ENCODE measurements around the gene PRR5L.

Gene PRR5L, protein sequence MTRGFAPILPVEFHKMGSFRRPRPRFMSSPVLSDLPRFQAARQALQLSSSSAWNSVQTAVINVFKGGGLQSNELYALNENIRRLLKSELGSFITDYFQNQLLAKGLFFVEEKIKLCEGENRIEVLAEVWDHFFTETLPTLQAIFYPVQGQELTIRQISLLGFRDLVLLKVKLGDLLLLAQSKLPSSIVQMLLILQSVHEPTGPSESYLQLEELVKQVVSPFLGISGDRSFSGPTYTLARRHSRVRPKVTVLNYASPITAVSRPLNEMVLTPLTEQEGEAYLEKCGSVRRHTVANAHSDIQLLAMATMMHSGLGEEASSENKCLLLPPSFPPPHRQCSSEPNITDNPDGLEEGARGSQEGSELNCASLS

DNA sequence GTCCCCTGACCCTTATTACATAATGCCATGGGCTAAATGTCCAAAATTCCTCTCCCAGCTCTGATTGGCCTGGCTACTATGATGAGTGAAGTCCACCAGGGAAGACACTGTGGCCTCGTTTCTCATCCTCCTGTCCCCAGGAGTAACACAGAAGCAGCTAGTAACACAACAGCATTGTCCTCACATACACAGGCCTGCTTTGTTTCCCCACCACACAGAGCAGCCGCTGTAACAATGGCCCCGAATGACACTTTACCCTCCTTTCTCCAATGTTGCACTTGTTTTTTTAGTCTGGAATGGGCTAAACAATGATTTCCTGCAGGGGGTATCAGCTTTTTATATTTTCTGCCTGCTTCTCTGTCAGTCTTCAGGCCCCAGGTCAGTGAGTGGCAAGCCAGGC is at the start of gene PRR5L:
Gene PRR5L (plus strand): TSS at position 363 of the 400 bp plus-strand sequence. CDS start 104,834 bp downstream, outside the sequence.
- no peak for DNase-seq

DNA sequence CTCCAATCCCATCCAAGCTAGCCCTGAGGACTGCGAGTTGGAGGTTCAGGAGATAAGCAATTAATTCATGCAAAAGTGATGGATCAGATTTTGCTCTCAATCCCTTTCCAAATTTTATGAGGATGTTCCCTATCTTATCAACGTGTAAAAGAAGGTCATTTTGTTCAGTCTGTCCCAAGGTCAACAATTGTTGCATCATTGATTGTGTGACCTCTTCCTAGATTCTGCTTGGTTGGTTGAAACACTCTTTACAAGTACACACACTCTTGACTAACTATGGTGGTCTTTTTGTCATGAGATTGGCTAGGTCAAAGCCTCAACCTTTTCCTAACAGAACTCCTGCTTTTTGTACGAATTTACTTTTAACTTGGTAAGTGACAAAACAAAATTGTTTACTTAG is 48.6 kb upstream of the PRR5L start:
- no peak for DNase-seq

DNA sequence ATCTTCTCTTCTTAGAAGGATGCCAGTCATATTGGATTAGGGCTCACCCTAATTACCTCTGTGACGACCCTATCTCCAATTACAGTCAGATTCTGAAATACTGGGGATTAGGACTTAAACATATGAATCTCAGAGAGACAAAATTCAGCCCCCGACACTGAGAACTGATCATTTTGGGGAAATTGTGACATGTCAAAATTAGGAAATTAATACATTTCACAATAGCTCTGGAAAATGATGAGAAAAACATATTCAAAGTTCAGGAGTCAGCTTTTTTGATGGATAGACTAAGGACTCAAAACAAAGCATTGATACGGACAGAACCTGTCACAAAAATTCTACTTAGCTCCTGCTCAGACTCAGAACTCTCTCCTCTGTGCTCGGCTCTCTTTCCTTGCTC is 47.7 kb upstream of the PRR5L start:
- no peak for DNase-seq

DNA sequence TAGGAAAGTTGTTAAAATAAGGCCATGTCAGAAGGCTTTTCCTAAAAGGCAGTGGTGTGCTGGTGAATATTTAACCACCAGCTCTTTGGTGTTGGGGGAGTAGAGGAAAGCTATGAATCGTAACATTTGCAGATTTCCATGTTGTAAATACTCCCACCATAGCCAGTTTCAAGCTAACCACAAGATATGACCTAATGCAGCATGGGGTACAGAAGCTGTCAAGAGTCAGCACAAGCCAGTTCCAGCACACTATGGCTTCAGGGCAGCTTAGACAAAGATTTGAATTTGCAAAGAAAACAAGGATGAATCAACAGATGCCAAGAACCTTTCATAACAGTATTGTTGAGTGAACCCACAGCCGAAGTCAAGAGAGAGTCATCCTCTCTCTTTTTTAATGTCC is 46.8 kb upstream of the PRR5L start:
- DNase-seq, result peak; percentile 39

DNA sequence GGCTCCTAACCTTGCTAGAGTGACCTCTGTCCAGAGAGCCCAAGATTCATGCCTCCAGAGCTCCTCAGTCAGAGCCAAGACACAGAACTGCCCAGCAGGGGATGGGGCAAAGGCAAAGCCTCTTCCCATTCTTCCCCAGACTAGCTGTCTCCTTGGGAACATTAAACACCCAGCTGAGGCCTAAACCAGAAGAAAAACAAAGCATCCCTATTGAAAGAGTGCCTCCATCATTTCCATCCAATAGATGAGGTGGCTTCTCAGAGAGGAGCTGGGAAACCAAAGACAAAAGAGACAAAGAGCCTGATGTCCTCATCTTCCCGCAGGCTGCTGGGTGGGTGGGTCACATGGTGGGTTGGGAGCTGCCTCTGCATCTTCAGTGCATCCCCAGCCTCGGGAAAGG is 44.3 kb upstream of the PRR5L start:
- DNase-seq, result no peak

DNA sequence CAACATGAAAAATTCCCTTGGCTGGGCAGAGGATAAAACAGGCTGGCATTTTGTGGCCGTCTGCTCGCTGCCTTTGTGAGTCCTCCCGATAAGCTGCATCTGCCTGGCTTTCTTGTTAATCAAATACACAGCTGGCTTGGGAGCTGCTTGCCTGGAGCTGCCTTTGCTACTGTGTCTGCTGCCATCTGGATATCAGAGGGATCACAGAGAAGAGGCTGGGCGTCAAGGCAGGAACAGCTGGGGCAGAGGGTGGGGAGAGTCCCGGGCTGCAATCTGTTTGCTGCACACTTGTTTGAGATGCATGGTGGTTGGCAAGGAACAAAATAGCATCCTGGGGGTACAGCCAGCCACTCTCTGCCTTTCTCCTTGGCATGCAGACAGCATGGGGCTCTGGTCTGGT is 42.9 kb upstream of the PRR5L start:
- no peak for DNase-seq

DNA sequence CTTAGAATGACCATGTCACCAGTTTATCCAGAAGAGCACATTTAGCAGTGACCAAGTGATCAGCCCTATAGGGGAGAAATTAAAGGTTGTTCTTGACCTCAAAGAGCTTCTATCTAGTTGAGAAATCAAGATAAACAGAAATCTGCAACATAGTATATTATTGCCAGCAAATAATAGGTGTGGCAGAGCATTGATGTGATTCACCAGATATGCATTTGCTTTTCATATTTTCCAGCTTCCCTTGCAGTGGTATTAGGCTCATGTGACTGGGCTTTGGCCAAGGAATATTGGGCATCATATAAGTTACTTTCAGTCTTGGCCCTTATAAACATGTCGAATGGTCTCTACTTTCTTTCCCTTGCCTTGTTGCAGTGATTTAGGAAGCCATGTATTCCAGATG is 41.4 kb upstream of the PRR5L start:
- DNase-seq, result no peak

DNA sequence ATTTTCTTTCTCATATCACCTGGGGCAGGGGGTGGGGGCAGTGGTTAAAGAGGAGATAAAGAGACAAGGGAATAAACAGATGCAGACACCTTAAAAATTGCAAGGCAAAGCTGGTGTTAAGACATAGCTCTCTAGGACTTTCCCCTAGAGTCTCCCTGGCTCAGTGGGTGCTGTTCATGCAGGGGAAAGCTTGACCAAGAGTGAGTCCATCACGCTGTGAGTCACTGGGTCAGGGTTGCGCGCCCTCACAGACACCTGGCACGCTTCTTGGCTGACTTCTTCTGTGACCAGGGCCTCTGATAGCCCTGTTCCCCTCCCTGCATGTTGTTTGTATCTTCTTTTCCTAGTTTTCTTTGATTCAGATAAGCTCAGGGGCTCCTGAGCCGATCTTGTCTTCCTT is 38.7 kb upstream of the PRR5L start:
- no peak for DNase-seq

DNA sequence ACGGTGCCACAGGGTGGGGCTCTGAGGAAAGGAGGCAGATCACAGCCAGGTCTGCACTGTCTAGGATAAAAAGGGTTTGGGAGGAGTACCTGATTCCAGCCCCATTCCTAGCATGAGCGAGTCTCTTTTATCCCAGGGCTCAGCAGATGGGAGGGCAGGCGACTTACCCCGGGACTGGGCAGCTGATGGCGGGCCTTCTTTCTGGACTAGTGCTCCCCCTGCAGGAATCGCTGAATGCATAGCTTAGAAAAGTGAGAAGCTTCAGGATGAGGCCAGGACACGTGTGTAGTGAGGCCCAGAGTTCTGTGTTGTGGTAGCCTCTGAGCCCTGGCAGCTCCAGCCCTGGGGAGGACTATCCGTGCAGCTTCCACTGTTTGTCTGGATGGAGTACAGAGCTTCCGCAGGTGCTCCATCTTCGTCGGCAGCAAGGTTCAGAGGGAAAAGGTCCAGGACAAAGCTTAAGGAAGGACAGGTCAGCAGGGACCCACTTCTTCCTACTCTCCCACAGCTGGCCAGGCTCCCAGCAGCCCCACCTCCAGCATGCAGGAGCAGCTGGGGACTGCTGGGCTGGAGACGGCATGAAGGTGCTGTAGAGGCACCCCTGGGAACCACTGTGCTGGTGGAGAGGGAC is 37.2 kb upstream of the PRR5L start:
- no peak for DNase-seq

DNA sequence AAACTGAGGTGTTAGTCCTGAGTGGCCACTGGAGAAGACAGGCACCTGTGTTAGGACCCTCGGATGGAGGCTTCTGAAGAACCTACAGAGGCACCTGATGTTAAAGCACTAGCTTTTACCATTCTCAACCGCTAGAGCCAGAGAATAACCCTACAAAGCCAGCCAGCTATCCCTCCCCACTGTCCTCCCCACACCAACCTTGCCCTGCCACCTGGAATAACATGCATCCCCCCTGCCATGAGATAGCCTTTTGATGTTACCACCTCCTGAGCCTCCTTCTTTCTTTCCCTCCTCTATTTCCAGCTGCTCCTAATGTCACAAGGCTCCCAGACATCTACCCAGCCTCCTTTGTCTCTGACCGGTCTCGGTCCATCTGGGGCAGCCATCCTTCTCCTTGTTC is 35.0 kb upstream of the PRR5L start:
- DNase-seq, result no peak

DNA sequence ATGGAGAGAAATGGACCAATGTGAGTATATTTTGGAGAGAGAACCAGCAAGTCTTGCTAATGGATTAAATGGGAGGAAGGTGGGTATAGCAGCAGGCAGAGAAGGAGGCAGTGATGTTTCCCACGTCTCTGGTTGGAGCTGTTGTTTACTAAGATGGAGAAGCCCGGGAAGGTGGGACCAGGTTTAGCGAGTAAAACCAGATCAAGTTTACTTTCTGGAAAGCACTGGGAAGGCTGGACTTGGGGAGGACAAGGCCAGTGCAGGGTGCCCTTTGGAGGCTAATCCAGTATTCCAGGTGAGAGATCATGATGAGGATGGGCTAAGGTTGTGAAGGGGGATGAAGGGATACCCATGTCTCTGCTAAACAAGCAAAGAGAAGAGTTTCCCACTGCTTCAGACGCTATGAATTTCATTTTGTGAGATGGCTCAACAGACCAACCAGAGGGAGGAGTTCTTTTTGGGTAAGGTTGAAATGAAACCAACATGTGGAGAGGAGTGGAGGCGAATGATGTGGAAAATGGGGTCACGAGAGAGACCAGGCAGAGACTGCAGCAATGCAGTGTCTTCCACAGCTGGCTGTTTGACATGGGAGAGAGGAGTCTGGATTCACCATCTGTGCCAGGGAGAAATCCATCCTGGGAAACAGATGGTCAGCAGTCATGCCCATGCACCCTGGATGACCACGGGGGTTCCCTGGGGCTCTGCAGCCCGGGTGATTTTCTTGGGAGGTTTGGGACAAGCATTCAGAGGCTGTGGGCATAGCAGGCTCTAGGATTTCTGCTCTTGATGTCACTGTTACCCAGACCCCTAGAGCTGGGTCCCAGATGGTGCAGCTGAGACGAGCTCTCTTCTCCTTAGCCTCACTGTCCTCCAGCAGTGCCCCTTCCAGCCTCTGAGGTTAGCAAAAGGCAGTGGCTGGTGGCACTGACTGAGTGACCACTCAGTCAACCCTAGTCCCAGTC is 31.8 kb upstream of the PRR5L start:
- DNase-seq, result no peak

DNA sequence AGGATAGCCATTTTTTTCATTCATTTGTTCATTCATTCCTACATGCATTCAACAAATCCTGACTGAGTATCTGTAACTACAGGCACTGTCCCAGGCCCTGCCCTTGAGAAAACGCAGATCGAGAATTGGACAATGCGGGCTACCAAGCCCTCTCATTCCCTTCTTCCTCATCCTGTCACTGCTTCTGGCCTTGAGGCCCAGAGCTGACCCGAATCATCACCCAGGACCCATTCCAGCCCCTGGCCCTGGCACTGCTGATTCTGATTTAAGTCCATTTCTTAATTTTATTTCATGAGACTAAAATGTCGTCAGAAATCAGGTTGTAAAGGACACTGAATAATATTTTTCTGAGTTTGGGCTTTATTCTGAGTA is 31.1 kb upstream of the PRR5L start:
- DNase-seq, result no peak

DNA sequence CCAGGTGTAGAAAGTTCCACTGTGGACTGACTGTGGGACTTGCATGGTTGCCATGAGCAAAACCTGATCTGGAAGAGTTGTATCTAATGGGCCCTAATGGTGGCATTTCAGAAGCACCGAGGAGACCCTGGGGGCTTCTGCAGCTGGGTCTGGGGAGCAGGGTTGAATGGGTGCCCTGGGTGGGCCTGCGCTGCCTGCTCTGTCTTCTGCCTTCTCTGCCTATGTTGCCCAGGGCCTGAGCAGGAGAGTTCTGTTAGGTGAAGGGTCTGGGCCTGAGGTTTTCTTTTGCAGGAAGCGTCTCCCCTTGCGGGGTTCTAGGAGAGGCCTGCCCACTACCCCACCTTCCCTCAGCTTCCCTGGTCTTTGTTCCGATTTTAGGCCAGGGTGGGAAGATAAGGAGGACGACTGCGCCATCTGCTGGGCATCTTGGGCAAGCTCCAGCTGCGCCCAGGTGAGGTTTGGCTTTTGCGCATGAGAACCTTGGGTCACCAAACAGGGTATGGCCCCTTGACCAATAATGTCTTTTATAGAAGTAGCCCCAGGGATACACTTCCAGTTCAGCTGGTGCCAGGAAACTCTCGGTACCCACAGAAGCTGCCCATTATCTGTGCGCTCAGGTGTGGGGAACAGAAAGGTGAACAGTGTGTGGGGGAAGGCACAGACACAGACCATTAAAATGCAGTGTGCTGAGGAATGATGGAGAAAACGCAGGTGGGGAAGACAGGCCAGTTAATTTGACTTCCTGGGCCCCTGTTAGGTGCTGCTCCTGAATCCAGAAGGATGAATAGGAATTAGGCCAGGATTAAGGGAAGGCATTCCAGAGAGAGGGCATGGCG is 30.1 kb upstream of the PRR5L start:
- peak; percentile 31 for DNase-seq

DNA sequence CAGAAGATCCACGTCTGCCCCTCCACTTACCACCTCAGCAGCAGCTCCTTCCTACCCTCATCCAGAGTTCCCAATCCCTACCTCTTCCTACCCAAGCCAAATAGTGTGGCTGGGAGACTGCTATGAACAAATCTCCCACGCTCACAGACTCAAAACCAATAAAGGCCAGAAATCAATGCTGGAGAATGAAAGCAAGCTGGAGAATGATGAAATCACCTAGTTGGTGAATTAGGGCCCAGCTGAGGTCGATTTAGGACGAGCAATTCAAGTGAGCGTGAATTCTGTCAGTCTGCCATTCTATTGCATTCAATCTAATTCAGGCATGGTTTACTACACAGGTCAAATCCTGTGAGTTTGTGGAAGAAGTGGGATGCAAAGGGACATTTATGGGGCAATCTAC is 29.3 kb upstream of the PRR5L start:
- DNase-seq, result no peak

DNA sequence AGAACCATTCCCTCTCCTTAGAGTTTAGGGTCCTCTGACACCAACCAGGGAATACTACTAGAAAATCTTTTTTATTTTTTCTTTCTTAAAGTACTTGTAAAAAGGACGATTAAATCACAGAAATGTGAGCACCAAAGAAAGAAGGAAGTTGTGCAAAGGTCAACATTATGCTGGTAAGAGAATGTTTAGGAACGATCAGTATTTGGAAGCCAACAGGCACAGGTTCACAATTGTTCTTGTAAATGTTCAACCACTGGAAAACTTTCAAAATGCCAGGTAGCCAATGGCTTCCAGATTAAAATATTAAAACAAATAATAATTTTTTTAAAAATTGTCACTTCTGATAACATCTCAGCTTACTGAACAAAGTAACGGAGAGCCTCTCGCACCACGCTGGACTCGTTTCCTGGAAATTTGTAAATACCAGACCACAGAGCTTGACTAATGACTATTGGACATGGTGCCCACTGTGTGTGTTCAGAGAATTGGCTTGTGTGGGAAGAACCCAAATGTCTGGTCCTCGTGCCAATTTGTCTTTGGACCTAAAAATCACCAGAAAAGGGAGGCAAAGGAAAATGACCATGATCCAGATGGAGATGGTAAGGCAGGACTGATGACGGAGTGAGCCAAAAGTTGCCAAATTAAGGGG is 27.6 kb upstream of the PRR5L start:
- no peak for DNase-seq

DNA sequence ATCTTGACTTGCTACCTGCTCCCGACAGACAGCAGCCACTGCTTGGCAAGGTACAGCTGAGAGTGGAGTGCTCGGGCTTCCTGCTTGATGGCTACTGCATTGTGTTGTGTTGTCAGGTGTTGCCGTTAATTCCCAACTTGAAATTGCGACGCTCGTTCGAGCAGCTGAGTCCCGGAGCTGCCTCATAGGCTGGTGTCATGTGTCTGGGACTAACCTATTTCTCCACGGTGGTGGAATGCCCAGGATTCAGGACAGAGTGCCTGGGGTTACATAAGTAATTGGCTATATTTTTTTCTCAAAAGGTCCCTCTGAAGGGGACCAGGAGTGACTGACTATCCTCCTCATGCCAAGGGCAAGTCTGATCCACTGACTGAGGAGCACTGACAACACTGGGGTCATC is 25.4 kb upstream of the PRR5L start:
- no peak for DNase-seq

DNA sequence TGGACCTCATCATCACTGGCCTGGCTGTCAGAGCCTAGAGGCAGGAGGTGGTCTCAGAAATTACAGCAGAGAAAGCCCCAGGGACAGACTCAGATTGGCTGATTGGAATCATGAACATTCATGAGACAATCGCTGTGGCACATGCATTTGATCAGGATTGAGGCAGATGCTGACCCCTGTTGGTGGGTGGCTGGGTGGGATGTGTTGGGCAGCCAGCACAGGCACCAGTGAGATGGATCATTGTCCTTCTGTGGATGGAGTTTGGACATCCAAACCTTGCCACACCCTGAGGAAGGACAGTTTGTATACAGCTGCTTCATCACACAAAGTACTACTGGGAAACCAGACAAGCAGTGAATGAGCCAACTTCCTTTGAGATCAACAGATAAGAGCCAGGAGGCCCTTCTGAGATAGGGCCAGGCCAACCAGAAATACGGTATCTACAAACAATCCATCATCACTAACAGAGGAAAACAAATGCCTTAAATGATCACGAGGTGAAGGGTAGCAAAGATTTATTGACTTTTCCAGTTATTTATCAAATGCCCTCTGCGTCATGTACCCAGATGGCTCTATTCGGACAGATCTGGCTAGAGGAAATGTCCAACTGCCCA is 24.2 kb upstream of the PRR5L start:
- DNase-seq, result no peak

DNA sequence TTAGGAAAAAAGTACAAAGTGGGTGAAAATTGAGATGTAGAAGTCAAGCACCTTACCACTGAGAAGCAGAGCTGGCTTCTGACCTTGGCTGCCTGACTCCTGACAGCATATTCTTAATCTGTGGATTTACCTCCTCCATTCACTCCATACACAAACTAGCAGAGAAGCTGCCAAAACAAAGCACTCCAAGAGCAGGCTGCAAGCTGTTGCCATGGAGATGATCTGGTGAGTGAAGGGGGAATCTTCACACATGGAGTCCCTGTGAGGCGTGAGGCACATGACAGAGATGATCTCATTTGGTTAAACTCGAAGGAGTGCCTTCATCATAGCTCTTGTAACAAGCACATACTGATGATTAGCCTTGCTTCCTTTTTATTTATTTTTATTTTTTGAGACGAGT is 23.0 kb upstream of the PRR5L start:
- DNase-seq, result no peak

DNA sequence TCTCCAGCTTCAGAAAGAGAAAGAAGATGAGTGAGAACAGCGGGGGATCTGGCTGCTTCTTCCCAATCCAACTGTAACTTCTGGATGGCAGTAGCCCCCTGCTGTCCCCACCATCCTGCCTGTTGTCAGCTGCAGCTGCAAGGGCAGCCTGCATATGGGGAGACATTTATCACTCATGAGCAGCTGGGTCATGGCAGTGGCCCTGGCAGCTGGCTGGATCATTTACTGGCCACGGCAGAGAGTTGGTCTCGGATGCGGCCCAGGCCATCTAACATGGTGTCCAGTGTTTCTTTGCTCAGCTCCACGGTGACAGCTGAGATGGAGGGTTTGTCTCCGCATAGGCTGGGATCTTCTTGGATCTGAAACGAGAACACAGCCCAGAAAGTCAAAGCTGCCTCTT is 21.7 kb upstream of the PRR5L start:
- no peak for DNase-seq

DNA sequence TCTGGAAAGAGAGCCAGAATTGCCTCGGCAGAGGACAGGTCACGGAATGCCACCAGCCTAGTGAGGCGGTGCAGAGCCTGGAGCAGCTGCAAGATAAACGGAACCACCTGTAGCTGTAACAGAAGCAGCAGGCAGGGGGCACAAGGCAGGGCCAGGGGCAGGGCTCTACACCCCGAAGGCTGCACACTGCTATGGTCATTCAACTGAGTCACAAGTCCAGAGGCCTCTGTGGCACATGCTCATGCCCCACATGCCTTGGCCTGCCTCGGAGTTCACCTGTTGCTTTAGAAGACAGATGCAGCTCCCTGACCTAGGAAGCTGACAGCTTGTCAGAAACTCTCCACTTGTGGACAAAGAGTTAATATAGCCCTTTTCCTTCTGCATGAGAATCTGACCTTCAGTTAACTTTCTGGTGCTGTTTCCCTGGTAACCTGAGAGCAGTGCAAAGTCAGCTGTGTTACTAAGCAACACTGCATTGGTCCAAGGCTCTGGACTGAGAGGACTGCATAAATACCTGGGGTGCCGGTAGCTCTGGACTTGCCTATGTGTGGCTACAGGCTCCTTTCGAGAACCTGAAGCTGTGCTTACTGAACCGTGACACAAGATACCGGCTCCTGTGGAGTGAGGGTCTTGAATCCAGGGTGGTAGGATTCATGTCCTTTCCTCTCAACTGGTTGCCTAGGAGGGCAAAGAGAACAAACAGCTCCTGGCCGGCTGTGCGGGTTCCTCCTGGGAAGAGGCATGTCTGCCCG is 17.4 kb upstream of the PRR5L start:
- DNase-seq, result no peak

DNA sequence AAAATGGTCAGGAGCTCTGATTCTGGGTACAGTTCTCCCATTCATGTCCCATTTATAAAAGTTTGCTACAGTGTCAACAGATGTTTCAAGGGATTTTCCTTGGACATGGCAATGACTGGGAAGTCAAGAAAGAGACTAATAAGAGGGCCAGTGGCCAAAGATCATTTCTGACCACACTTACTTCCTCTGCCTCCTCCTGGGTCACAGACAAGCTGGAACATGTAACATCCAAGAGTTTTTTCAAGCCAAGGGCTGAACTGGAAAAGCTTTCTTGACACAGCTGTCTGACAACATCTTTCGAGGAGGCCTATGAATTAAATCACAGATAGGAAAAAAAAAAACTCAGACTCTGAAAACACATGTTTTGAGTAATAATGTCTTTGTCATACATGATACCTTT is 15.6 kb upstream of the PRR5L start:
- DNase-seq, result no peak
